Hematopoietic multipotent progenitor cell treated with erythropoietin and hydrocortisone succinate and interleukin-3 and kit ligand, for 15 days (in vitro differentiated cells): ENCODE measurements around the gene TGFBR3L.
"Not testable (repeated sequence)": the region's sequence is repeated elsewhere in the genome, so short reads cannot be mapped to it uniquely, and the experiment has no call there.

Experiments
- DNase-seq: peaks from one replicate; pipeline ENCODE4 v3.0.0-alpha.2; 2015; ENCODE audit warnings: low spot score

TGFBR3L gene

GRCh38 chr19:7917267-7918061, 2.8 kb downstream of the TGFBR3L start:
- DNase-seq = peak; percentile 64

GRCh38 chr19:7918062-7918614, 3.5 kb downstream of the TGFBR3L start:
- not testable (repeated sequence) for DNase-seq

- DNase-seq = no peak
Observed at GRCh38 chr19:7918615-7919421, 4.2 kb downstream of the TGFBR3L start.

GRCh38 chr19:7919610-7920518, 5.2 kb downstream of the TGFBR3L start, which contains the start of gene SNAPC2:
SNAPC2 (plus strand) TSS chr19:7920338; CDS start chr19:7920367, 29 bp downstream.
- peak; percentile 97 for DNase-seq

GRCh38 chr19:7920519-7921301, 6.1 kb downstream of the TGFBR3L start:
- DNase-seq = peak; percentile 100

- no peak for DNase-seq
Observed at GRCh38 chr19:7921302-7921966, 6.8 kb downstream of the TGFBR3L start.

- DNase-seq = no peak
Observed at GRCh38 chr19:7921967-7922835, 7.6 kb downstream of the TGFBR3L start.

- DNase-seq = no peak
Observed at GRCh38 chr19:7922836-7923195, 8.2 kb downstream of the TGFBR3L start.

- no peak for DNase-seq
Observed at GRCh38 chr19:7923295-7924191, 8.9 kb downstream of the TGFBR3L start.

- no peak for DNase-seq
Observed at GRCh38 chr19:7924241-7924640, 9.6 kb downstream of the TGFBR3L start.

GRCh38 chr19:7924651-7925170, 10.1 kb downstream of the TGFBR3L start:
- no peak for DNase-seq

GRCh38 chr19:7925171-7925851, 10.7 kb downstream of the TGFBR3L start:
- peak; percentile 74 for DNase-seq

GRCh38 chr19:7926021-7926726, 11.5 kb downstream of the TGFBR3L start, which contains the start of gene CTXN1:
CTXN1 (minus strand) TSS chr19:7926135; CDS start chr19:7925538, 597 bp downstream.
- peak; percentile 71 for DNase-seq

GRCh38 chr19:7926727-7927604, 12.3 kb downstream of the TGFBR3L start:
- no peak for DNase-seq

GRCh38 chr19:7927605-7928333, 13.1 kb downstream of the TGFBR3L start:
- no peak for DNase-seq
